GM03348 (cell line): ENCODE measurements around the gene SNCG.
"Not testable (repeated sequence)": the region's sequence is repeated elsewhere in the genome, so short reads cannot be mapped to it uniquely, and the experiment has no call there.

ENCODE experiments used
- DNase-seq: peaks from one replicate; pipeline ENCODE4 v3.0.0; 2012; ENCODE audit warnings: low spot score

SNCG gene

GRCh38 chr10:86958116-86958900 is at the start of gene SNCG:
Gene SNCG (plus strand): TSS chr10:86958599. CDS start chr10:86958698, 99 bp downstream.
- DNase-seq: no peak

- no peak for DNase-seq
Observed at GRCh38 chr10:86914734-86915133, 43.7 kb upstream of the SNCG start.

- peak; percentile 25 for DNase-seq
Observed at GRCh38 chr10:86918022-86918471, 40.4 kb upstream of the SNCG start.

GRCh38 chr10:86922553-86922961 is 35.8 kb upstream of the SNCG start:
- no peak for DNase-seq

- DNase-seq: no peak
Observed at GRCh38 chr10:86929468-86930380, 28.7 kb upstream of the SNCG start.

- peak; percentile 31 for DNase-seq
Observed at GRCh38 chr10:86931872-86932271, 26.5 kb upstream of the SNCG start.

- DNase-seq: no peak
Observed at GRCh38 chr10:86932674-86933073, 25.7 kb upstream of the SNCG start.

GRCh38 chr10:86934162-86934711 is 24.2 kb upstream of the SNCG start:
- DNase-seq: not testable (repeated sequence)

GRCh38 chr10:86936661-86937501 is 21.5 kb upstream of the SNCG start:
- DNase-seq: peak; percentile 42

- DNase-seq: no peak
Observed at GRCh38 chr10:86937502-86938154, 20.8 kb upstream of the SNCG start.

- no peak for DNase-seq
Observed at GRCh38 chr10:86938260-86938659, 20.1 kb upstream of the SNCG start.

- DNase-seq: not testable (repeated sequence)
Observed at GRCh38 chr10:86940076-86940475, 18.3 kb upstream of the SNCG start.

GRCh38 chr10:86940677-86941076 is 17.7 kb upstream of the SNCG start:
- no peak for DNase-seq

- DNase-seq: no peak
Observed at GRCh38 chr10:86941426-86941825, 17.0 kb upstream of the SNCG start.

GRCh38 chr10:86941991-86942421 is 16.4 kb upstream of the SNCG start:
- no peak for DNase-seq

GRCh38 chr10:86942441-86943315 is 15.7 kb upstream of the SNCG start:
- no peak for DNase-seq

- no peak for DNase-seq
Observed at GRCh38 chr10:86943316-86944030, 14.9 kb upstream of the SNCG start.

GRCh38 chr10:86944031-86944419 is 14.4 kb upstream of the SNCG start:
- no peak for DNase-seq

GRCh38 chr10:86944471-86944870 is 13.9 kb upstream of the SNCG start:
- peak; percentile 41 for DNase-seq
